Karpas-422 (cell line): Measurements from ENCODE around the gene RNF43. TPM values are rescaled to one million over a fixed set of nuclear protein-coding genes. Genes with fewer than 3 reads are reported as not detected.
"Not testable (repeated sequence)": the region's sequence is repeated elsewhere in the genome, so short reads cannot be mapped to it uniquely, and the experiment has no call there.

ENCODE experiments used
- DNase-seq: peaks from one replicate; pipeline ENCODE4 v3.0.0-alpha.2; 2015
- H2AFZ ChIP-seq: fragments of 200-600 bp; sonication (generic); 2 replicates; pipeline ENCODE4 v1.6.1; 2014; ENCODE audit warnings: antibody characterized with exemption, low read length, mixed read lengths
- H3K27ac ChIP-seq: fragments of 200-600 bp; sonication (generic); 2 replicates; pipeline ENCODE4 v1.5.1; 2014; ENCODE audit warnings: mild to moderate bottlenecking, low read length, moderate library complexity
- H3K27me3 ChIP-seq: fragments of 200-600 bp; sonication (generic); 2 replicates; pipeline ENCODE4 v1.6.1; 2014; ENCODE audit warnings: low read length, mixed read lengths
- H3K36me3 ChIP-seq: fragments of 200-600 bp; sonication (generic); 2 replicates; pipeline ENCODE4 v1.6.1; 2014; ENCODE audit warnings: low read length, mixed read lengths; ENCODE audit not compliant: insufficient read depth
- H3K4me1 ChIP-seq: fragments of 200-600 bp; sonication (generic); 2 replicates; pipeline ENCODE4 v1.6.1; 2014; ENCODE audit warnings: mild to moderate bottlenecking, low read length, mixed read lengths
- H3K4me2 ChIP-seq: fragments of 200-600 bp; sonication (generic); 2 replicates; pipeline ENCODE4 v1.6.1; 2014; ENCODE audit warnings: low read length, low read depth, mild to moderate bottlenecking; ENCODE audit not compliant: poor library complexity, severe bottlenecking
- H3K4me3 ChIP-seq: fragments of 200-600 bp; sonication (generic); 2 replicates; pipeline ENCODE4 v1.5.1; 2014; ENCODE audit warnings: mild to moderate bottlenecking, antibody characterized with exemption, low read length, mixed read lengths
- H3K79me2 ChIP-seq: fragments of 200-600 bp; sonication (generic); 2 replicates; pipeline ENCODE4 v1.6.1; 2014; ENCODE audit warnings: mild to moderate bottlenecking, low read length, mixed read lengths
- H3K9ac ChIP-seq: fragments of 200-600 bp; sonication (generic); 2 replicates; pipeline ENCODE4 v1.6.0; 2014; ENCODE audit warnings: low read length
- H3K9me2 ChIP-seq: fragments of 200-600 bp; sonication (generic), shearing (Covaris generic); replicated peaks from 2 replicates; pipeline ENCODE4 v1.6.0; 2014; ENCODE audit warnings: mild to moderate bottlenecking, low read length, moderate library complexity; ENCODE audit not compliant: insufficient read depth
- H3K9me3 ChIP-seq: fragments of 300-700, 200-600 bp; sonication (generic); 2 replicates; pipeline ENCODE4 v1.6.1; 2014; ENCODE audit warnings: low read length, mixed read lengths
- H4K20me1 ChIP-seq: fragments of 200-600 bp; sonication (generic); 2 replicates; pipeline ENCODE4 v1.6.1; 2014; ENCODE audit warnings: mild to moderate bottlenecking, antibody characterized with exemption, low read length, low read depth; ENCODE audit not compliant: insufficient read depth
- total RNA-seq: library from RNA; depleted of rRNA; stranded (reverse); fragments of >200 nt; shearing (Covaris generic); gene quantifications from 2 replicates; pipeline ENCODE4 v1.2.3, GENCODE V29; 2014; ENCODE audit warnings: low replicate concordance

Gene RNF43
- total RNA-seq, 1 experiment from 2014 or later: not detected

DNA sequence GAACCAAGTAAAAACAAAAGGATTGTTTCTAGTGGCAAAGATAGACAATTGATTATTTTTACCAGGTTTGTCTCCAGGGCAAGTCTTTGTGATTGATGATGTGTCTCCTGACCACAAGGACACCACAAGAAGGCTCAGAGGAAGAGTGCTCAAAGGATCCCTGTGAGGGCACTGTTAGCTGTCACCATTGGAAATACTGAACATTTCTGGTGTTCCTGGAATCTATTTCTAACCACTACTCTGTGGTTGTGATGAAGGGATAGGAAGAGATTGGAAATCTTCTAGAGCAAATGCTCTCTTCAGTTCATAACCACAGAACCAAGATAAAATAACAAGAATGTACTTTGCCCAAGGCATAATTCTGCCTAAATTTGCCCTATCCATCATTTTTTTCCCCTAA lies 15.3 kb downstream of the RNF43 start:
- no peak overlapping the region for H2AFZ ChIP-seq
- no peaks in the 10 kb centered on the region for H3K4me1 ChIP-seq
- H3K9me3 ChIP-seq: no peaks in the 10 kb centered on the region
- H4K20me1 ChIP-seq: no peaks in the 10 kb centered on the region
- H3K36me3 ChIP-seq: no peaks in the 10 kb centered on the region
- H3K27me3 ChIP-seq: no peaks in the 10 kb centered on the region
- no peaks in the 10 kb centered on the region for H3K79me2 ChIP-seq
- DNase-seq: no peak
- no peak overlapping the region for H3K4me2 ChIP-seq
- no peak overlapping the region for H3K27ac ChIP-seq
- no peak overlapping the region for H3K9ac ChIP-seq
- no peaks in the 10 kb centered on the region for H3K9me2 ChIP-seq
- H3K4me3 ChIP-seq: no peak overlapping the region

DNA sequence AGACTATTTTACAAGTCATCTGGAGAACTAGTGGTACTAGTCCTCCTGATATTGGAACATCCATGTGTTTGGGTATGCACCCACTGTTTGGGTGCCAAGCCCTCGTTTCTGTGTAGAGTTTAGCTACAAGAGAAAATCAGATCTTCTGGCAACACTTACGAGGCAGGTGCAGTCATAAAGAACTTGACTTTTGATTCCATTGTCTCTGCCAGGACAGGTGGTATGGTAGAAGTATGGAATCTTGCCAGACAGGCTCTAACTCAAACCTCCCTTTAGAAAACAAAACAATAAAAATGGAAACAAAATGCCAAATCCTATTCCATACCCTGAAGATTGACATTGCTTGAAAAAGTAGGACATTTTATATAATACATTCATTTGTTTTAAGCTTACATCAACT lies 16.0 kb downstream of the RNF43 start:
- no peaks in the 10 kb centered on the region for H3K4me1 ChIP-seq

DNA sequence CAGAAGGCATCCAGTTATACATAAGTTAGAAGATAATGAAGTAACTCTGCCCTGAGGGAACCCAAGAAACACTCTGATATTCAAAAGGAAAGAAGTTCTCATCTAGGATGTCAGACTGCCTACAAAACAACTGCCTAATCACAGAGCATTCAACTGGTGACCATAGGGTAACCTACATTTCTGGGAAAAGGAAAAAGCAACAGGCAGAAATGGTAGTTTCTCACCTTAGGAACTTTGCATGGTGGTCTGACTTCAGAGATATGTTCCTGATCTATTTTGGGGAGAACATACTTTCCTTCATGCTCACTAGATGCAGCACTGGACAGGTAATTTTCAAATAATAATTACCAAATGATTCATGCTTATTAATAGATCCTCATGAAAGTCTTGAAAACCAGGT lies 16.5 kb downstream of the RNF43 start:
- DNase-seq: no peak
- Histone ChIP-seq H3K79me2 (no peaks in the 10 kb centered on the region), H3K4me1 (no peaks in the 10 kb centered on the region), H4K20me1 (no peaks in the 10 kb centered on the region), H3K4me2 (no peak overlapping the region), H3K27ac (no peak overlapping the region), H3K27me3 (no peaks in the 10 kb centered on the region), H3K9me2 (no peaks in the 10 kb centered on the region), H3K9ac (no peak overlapping the region), H3K36me3 (no peaks in the 10 kb centered on the region), H3K9me3 (no peaks in the 10 kb centered on the region), H2AFZ (no peak overlapping the region), H3K4me3 (no peak overlapping the region)

More for the DNA sequence above, 16.0 kb downstream of the RNF43 start:
- Histone ChIP-seq H4K20me1 (no peaks in the 10 kb centered on the region), H3K27me3 (no peaks in the 10 kb centered on the region), H3K36me3 (no peaks in the 10 kb centered on the region), H3K4me2 (no peak overlapping the region), H3K27ac (no peak overlapping the region), H3K9me2 (no peaks in the 10 kb centered on the region), H3K9ac (no peak overlapping the region), H3K79me2 (no peaks in the 10 kb centered on the region), H3K4me3 (no peak overlapping the region), H2AFZ (no peak overlapping the region), H3K9me3 (no peaks in the 10 kb centered on the region)
- no peak for DNase-seq

DNA sequence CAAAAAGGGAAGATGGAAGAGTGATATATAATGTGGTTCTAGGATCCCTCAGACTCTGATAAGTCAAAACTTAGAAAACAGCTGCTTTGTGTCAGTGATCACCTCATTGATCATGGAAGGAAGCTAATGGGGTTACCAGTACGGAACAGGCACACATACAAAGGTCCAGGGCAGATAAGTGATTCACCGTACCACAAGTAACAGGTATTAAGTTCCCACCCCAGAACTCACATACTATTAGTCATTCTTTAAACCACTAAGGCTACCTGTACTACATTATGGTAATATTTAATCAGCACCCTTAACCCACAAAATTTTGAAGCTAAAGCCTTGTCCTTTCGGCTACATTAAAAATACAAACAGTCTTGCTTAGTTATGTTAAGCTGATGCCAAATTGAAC lies 17.4 kb downstream of the RNF43 start:
- Histone ChIP-seq H3K27ac (no peak overlapping the region), H3K4me2 (no peak overlapping the region), H3K27me3 (no peaks in the 10 kb centered on the region), H2AFZ (no peak overlapping the region), H4K20me1 (no peaks in the 10 kb centered on the region), H3K9ac (no peak overlapping the region), H3K9me3 (no peaks in the 10 kb centered on the region), H3K4me1 (no peaks in the 10 kb centered on the region), H3K79me2 (no peaks in the 10 kb centered on the region), H3K36me3 (no peaks in the 10 kb centered on the region), H3K9me2 (no peaks in the 10 kb centered on the region), H3K4me3 (no peak overlapping the region)
- no peak for DNase-seq

DNA sequence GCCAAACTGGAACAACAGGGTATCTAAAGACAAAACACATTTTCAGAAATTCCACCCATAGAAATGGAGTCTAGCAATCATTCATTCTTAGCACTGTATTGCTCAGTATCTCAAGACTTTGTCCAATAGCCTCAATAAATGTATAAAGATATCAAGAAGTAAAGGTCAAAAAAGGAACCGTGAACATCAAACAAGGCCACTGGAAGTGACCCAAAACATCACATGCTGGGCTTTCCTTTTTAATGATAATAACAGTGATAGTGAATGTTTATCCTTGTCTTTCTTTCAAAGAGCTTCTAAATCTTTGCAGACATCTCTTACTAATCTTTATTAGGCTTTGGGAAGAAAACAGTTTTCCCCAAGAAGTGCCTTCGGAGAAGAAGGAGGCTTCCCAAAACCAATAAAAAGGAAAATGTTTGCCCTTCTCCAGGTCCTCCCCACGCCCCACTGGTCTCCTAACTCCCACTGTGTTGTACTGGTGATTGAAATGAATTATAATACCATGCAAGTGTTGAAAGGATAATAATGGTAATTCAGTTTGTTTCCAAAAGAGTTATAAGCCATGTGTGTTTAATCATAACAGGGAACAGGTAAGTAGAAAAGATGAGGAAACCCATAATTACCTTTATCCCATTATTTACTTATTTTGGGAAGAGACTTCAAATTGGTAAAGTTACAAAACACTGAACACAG lies 18.6 kb downstream of the RNF43 start:
- Histone ChIP-seq H4K20me1 (no peaks in the 10 kb centered on the region), H3K4me2 (no peak overlapping the region), H3K9me3 (no peaks in the 10 kb centered on the region), H3K9ac (no peak overlapping the region), H3K27ac (no peak overlapping the region), H3K4me3 (no peak overlapping the region), H3K9me2 (no peaks in the 10 kb centered on the region), H3K27me3 (no peaks in the 10 kb centered on the region), H3K36me3 (no peaks in the 10 kb centered on the region), H3K79me2 (no peaks in the 10 kb centered on the region), H3K4me1 (no peaks in the 10 kb centered on the region), H2AFZ (no peak overlapping the region)
- DNase-seq: no peak

DNA sequence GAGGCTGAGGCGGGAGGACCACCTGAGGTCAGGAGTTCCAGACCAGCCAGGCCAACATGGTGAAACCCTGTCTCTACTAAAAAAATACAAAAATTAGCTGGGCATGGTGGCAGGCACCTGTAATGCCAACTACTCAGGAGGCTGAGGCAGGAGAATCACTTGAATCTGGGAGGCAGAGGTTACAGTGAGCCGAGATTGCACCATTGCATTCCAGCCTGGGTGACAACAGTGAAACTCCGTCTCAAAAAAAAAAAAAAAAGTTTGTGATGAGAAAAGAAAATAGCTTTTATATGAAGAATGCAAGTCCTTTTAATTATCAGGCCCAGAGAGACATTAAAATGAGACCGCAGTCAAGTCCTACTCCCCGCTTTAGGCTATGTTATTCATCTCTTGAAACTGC lies 19.9 kb downstream of the RNF43 start:
- not testable (repeated sequence) for H3K79me2 ChIP-seq, H3K4me1 ChIP-seq, H3K4me2 ChIP-seq, H3K9ac ChIP-seq, H3K36me3 ChIP-seq, H2AFZ ChIP-seq, H3K27me3 ChIP-seq, H3K9me3 ChIP-seq, H3K4me3 ChIP-seq, H3K9me2 ChIP-seq, DNase-seq, H4K20me1 ChIP-seq, H3K27ac ChIP-seq

DNA sequence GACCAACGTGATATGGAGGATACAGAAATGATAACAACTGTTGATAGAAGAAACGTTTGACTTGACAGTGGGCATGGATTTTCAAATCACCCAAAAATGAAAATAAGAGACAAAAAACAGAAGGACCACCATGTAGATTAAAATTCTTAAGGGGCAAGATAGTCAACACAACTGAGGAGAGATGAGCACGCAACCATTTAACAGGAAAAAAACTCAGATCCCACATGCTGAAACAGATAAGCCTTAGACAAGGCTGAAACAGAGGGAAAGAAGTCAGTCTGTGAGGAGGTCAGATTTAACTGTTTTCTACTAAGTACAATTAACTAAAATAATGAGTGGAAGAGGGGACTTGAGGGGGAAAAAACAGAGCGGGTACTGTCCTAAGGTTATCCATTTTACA lies 21.2 kb downstream of the RNF43 start:
- H3K4me2 ChIP-seq: no peak overlapping the region
- H3K9me3 ChIP-seq: no peaks in the 10 kb centered on the region
- H3K27ac ChIP-seq: no peak overlapping the region
- no peaks in the 10 kb centered on the region for H3K36me3 ChIP-seq
- H2AFZ ChIP-seq: no peak overlapping the region
- H3K27me3 ChIP-seq: no peaks in the 10 kb centered on the region
- no peak overlapping the region for H3K9ac ChIP-seq
- H3K4me1 ChIP-seq: no peaks in the 10 kb centered on the region
- no peaks in the 10 kb centered on the region for H4K20me1 ChIP-seq
- no peak overlapping the region for H3K4me3 ChIP-seq
- no peaks in the 10 kb centered on the region for H3K9me2 ChIP-seq
- no peaks in the 10 kb centered on the region for H3K79me2 ChIP-seq
- DNase-seq: no peak

DNA sequence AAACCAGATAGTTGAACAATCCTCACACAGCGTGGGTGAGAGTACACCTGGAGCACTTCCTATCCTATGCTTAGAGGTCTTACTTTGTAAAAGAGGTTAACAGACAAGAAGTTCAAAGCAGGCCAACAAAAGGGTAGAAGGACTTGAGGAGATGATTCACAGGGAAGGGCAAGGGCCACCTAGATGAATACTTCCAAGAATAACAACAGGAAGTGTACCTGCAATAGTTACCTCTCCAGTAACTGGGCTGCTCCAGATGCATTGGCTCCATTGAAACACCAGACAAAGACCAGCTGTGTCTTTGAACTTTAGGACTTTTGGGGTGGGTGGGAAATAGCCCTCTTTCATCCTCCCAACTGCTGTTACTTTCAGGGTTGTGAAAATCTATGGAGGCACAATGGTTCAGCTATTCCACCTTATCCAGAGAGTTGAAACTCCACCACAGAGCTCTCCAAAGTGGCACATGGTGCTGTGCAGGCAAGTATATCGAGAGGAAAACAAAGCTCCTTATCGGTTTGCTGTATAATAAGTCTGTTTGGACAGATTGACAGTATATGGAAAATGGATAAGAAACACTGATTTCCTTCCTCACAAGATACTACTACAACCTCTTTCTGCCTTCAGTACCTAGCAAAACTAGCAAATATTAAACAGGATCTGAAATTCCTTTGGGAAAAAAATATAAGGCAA lies 22.7 kb downstream of the RNF43 start:
- no peaks in the 10 kb centered on the region for H3K9me2 ChIP-seq
- no peak overlapping the region for H3K27ac ChIP-seq
- H4K20me1 ChIP-seq: no peaks in the 10 kb centered on the region
- no peaks in the 10 kb centered on the region for H3K27me3 ChIP-seq
- H3K9me3 ChIP-seq: no peaks in the 10 kb centered on the region
- no peaks in the 10 kb centered on the region for H3K36me3 ChIP-seq
- no peaks in the 10 kb centered on the region for H3K79me2 ChIP-seq
- no peak overlapping the region for H3K4me2 ChIP-seq
- H3K4me3 ChIP-seq: no peak overlapping the region
- H2AFZ ChIP-seq: no peak overlapping the region
- peaks cover 3% of the 10 kb centered on the region for H3K4me1 ChIP-seq
- no peak overlapping the region for H3K9ac ChIP-seq
- DNase-seq: no peak
